Measurements from ENCODE around the gene CBLL1.

Gene CBLL1, protein sequence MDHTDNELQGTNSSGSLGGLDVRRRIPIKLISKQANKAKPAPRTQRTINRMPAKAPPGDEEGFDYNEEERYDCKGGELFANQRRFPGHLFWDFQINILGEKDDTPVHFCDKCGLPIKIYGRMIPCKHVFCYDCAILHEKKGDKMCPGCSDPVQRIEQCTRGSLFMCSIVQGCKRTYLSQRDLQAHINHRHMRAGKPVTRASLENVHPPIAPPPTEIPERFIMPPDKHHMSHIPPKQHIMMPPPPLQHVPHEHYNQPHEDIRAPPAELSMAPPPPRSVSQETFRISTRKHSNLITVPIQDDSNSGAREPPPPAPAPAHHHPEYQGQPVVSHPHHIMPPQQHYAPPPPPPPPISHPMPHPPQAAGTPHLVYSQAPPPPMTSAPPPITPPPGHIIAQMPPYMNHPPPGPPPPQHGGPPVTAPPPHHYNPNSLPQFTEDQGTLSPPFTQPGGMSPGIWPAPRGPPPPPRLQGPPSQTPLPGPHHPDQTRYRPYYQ

DNA sequence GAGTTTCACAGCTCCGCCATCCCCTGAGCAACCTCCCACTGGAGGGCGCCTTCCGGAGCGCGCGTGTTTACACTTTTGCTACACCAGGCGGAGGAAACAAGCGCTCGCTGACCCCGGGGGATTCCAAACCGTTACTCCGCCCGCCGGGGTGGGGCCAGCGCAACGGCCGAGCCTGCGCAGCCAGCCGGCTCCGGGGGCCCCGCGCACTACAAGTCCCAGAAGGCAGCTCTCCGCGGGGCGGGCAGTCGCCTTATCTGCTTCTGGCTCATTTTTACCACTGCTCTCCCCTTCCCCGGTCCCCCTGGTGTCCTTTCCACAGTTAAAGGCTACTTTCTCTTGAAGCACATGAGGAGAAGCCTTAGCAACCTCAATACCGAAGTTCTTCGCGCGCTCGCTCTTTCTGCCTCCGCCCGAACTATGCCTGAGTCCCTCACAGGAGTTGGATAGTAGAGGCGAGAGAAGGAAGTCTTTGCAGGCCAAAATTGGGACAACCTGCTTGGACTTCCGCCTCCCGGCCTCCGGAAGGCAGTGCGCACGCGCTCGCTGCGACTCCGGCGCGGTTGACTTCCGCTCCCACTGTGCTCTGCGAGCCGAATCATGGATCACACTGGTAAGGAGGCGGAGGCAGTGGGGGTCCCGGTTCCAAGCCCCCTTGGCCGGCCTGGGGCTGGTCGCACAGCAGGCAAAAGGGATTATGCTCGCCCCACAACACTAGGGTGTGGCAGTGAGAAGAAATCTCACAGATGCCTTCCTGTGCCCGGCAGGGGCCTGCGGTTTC lies at the start of gene CBLL1:
Gene CBLL1 (plus strand): TSS at position 576 of the 778 bp plus-strand sequence. CDS start 22 bp downstream, at position 598.
- peak; percentile 97 for DNase-seq

DNA sequence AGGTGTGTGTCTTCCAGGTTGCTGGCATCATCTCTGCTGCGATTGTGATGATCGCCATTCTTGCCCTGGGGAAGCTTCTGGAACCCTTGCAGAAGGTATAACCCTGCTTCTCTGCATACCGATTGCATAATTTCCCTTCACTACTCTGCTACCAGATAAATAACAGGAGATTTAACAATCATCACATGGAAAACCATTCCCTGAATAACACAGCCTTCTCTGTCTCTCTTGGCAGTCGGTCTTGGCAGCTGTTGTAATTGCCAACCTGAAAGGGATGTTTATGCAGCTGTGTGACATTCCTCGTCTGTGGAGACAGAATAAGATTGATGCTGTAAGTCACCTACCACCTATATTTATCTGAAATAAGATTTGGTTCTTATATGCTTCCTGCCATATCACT lies 49.6 kb upstream of the CBLL1 start:
- no peak for DNase-seq

DNA sequence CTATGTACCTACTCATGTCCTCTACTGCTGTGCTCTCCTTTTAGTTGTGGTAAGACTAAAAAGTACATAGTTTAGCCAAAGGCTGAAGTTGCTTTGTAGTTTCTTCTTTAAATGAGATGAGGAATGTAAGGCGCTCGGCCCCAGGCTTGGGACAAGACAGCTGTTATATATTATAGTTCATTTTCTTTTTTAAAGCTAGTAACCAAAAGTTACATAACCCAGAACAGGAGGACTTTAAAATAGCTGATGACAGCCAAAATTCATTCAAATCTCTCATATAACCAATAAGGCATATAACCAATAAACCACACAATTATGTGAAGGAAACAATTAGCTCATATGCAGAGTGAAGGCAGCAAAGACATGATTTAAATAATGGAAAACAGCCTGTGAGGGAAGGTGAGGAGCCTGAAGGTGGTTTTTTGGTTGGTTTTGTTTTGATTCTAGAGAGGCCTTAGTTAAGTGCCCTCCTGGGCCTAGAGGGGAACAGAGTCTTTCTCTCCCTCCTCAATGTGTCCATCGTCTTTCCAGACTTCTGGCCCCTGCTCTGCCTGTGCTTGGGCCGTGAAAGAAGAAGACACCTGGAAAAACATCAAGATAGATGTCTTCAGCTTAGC lies 47.5 kb upstream of the CBLL1 start:
- DNase-seq = no peak

DNA sequence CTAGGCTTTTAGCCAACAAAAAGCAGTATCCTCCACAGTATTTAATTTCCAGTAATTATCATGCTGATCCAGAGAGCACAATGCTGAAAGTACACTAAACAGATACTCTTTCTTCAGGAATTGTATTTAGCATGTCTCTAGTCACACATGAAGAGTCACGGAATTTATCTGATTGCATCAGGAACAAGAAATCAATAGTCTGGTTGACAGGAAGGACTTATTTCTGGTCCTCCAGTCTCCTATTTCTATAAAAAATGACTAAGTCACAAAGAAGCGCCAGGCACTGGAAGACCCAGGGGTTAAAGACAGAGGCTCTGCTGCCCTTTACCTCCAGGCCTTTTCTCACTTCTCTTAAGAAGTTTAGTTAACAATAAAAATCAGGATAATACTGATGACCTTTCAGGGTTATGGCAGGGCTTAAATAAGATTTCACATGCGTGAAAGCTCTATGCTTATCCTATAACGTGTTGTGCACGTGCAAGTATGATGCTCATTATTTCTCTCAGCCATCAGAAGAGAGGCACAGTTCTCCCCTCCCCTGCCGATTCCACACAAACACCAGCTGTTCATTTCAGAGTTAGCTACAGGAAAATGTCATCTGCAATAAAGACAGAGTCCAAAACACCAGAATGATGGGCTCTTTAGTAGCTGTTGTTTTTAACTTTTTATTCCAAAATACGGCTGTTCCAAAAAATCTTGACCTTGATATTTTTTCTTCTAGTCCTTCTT lies 46.5 kb upstream of the CBLL1 start:
- no peak for DNase-seq

DNA sequence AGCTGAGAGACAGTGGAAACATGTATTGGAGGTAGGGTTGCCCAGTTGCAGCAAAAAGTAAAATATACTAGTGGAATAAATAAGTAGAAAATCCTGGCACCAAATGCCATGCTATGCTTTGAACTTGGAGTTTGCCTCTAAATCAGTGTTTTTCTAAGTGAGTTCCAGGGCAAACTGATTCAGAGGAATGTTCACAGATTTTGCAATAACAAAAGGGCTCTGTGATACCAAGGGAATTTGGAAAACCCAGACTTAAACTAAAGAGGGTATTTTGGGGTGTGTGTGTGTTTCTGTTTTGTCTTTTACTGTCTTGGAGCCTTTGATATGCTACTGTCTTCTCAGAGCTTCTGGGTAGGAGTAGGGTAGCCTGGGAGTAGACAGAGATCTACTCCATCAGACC lies 43.4 kb upstream of the CBLL1 start:
- DNase-seq = no peak

DNA sequence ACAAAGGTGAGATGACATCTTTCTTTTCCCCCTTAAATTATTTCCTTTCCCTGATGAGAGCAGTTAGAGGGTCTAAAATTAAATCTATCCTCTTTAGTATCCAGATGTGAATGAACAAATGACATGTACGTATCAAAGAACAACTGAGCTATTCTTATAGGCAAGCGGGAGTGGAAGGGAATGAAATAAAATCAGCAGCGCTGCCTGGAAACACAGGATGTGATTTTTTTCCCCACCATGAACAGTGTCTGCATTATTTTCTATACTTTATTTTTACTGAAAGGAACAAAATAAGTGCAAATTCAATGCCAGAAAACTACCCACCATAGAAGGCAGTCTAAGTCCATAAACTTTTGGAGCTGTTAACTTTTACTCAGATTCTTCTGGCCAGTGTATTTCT lies 42.8 kb upstream of the CBLL1 start:
- DNase-seq = no peak

DNA sequence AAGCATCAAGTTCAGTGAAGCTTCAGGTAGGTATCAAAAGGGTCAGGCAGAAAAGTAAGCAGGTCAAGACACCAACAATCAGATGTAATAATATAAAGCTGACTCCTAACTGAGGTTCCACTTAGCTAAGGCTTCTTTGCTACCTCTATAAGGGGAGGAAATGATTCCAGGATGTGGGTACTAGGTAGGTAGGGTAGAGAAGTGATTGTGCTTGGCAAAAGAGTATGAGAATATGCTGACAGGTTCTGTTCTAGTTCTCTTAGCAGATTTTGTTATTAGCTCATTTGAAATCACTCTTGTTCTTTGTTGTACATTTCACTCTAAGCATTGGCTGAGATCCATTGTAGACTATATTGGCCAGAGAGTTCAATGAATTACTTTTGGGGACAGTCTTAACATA lies 40.7 kb upstream of the CBLL1 start:
- DNase-seq = no peak

DNA sequence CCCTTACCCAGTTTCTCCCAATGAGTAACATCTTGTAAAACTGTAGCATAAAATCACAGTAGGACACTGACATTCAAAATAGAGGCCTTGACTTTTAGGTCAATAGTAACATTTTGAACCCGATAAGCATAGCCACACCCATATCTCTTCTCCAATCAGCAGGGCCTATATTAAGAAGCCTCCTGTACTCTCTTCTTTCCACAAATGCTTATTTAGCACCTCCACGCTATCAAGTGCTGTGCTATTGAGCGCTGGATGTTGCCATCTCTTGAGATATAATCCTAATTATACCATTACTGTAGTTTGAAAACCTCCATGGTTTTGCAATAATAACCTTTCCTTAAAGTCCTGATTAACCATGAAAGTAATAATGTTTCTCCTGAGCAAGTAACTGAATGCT lies 40.1 kb upstream of the CBLL1 start:
- DNase-seq = no peak

DNA sequence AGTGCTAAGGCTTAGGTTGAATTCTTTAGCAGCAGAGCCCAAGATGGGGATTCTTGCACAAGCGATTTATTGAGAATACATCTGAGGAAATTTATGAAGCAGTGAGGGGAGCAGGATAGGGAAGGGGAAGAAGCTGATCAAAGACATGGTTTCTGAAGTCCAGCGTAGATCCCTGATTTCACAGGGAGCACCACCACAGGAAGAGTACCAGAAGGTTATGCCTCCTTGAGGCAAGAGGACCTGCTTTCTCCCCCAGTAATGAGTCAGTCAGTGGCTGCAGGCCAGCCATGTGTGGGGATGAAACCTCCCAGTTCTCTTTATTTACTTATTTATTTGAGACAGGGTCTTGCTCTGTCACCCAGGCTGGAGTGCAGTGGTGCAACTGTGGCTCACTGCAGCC lies 35.0 kb upstream of the CBLL1 start:
- no peak for DNase-seq

DNA sequence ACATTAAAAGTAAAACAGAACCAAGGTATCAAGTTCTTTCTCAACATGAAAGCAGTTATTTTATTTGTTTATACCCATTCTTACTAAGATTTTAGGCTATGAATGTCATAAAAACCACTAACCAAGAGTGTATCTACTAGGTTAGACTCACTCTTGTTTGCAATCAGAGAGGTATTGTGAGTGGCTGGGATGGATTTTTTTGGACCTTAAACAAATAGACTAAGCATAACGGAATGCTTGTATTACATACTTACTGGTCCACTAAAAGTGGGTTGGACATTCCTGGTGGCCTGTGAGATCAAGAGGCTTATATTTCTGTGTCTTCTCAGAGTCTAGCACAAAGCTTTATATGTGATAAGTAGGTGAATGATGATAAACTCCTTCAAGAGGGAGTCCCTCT lies 32.6 kb upstream of the CBLL1 start:
- no peak for DNase-seq

DNA sequence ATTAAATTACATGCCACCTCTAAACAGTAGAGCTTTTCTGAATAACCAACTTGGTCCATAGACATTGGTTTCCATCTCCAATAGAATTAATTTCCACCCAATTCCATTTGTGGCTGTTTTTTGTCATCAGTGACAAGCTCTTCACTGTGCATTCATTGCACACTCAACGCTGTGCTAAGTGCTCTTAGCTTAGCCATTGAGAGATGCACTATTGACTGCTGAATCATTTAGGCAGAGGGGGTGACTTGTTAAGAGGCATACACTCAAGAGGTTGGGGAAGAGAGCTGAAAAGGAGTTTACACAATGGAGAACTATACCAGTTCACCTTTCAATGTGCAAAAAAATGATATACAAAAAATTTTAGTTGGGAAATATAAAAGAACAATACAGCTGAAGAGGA lies 31.9 kb upstream of the CBLL1 start:
- DNase-seq = no peak

DNA sequence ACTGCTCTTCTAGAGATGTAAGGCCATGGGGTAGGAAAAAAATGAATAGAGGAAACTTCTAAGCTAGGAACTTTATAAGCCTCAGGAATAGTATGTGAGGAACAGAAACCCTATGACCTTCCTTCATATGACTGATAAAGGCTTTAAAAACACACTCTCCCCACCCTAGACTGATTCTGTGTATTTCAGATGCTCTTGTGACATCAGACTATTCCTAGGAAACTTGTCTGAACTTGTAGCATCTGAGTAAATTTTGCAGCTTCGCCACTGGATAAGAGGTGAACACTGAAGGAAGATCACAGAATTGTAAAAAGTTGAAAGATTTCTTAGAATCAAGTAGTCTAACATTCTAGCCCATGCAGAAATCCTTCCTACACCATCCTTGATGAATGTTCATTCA lies 31.0 kb upstream of the CBLL1 start:
- DNase-seq = no peak

DNA sequence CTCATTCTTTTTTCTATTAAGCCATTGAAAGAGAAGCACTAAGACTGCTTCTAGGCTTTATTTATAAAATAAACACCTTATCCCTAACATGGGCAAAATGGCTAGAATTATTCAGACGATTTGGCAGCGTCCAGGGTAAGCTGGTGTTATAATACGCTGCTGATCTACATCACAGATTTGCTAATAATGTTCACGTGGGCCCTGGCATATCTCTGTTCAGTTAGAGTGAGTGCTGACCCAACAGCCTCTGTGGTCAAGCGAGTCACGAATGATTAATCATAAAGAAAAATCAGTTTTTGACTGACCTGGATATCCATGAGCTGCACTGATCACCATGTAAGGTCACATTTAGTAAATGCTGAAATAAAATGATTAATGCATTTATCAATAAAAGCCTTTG lies 28.4 kb upstream of the CBLL1 start:
- no peak for DNase-seq

DNA sequence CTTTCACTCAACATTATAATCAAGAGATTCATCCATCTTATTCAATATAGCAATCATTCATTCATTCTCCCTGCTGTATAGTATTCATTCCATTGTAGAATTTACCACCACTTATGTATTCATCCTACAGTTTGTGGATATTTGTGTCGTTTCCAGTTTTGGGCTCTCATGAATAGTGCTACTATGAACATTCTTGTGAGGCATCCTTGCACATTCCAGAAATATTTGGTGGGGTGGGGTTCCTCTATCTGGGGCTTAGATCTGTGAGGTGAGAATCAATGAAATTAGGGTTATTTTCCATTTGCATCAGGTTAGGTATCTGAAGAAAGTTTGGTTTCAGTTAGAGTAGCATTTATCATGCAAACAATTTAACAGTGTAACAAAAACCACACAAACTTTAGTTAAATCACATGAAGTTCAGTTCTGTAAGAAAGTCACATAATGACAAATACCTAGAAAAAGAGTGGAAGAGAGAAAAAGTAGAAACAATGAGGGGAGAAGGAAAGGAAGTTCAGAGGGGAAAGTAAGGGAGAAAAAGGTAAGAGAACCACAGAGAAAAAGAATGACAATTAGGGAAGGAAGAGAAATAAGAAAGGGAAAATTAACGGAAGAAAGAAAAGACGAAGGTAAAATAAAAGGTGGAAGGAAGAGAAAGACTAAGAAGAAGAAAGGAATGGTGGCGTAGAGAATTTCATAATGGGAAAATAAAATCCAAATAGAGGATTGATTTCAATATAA lies 25.3 kb upstream of the CBLL1 start:
- DNase-seq = no peak

DNA sequence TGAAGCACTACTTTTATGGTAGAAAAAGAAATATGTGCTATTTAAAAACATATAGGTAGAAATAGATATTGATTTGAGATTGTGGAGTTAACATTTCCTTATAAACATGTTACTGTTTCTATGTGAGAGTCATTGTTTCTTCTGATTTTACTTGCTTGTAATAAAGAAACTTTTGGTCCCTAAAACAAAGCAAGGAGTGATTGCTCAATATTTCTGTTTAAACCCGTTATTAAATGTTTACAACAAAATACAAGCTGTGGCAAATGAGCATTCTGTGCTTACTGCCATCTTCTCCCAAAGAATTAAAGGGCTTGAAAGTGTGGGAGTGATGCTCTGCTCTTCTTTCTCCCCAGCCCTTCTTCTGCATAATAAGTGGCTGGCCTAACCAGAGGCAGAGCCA lies 22.7 kb upstream of the CBLL1 start:
- DNase-seq = no peak

DNA sequence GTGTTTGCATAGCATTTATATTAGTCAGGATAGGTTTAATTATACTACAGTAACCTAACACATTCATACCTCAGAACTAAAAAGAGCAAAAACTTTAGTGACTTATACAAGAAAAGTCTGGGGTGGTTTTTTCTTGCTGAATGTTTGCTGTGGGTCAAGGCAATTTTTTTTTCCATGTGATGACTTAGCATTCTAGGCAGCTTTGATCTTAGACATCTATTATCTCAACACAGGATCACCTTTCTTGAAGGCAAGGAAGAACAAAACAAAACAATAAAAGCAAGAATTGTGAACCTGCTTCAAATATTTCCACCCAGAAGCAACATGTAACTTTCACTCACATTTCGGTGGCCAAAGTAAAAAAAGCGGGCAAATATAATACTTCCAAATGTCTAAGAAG lies 20.7 kb upstream of the CBLL1 start:
- DNase-seq = no peak

DNA sequence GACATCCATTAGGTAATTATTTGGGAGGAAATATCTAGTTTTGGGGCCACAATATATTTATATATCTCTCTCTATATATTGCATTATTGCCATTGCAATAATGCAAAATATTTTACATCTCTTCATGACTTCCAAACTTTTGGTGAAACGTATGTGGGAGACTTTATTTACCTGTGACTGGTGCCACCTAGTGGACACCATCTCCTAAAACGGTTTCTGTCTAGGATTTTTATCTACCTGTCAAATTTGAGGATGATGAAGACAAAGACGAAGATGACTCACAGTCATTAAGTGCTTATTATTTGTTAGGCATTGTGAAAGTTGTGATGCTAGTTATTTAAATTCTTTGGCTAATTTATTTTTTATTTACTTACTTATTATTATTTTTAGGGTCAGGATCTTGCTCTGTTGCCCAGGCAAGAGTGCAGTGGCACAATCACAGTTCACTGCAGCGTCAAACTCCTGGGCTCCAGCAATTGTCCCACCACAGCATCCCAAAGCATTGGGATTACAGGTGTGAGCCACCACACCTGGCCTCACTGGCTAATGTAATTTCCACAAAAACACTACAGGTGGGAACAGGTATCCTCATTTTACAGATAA lies 18.7 kb upstream of the CBLL1 start:
- DNase-seq = peak; percentile 66

DNA sequence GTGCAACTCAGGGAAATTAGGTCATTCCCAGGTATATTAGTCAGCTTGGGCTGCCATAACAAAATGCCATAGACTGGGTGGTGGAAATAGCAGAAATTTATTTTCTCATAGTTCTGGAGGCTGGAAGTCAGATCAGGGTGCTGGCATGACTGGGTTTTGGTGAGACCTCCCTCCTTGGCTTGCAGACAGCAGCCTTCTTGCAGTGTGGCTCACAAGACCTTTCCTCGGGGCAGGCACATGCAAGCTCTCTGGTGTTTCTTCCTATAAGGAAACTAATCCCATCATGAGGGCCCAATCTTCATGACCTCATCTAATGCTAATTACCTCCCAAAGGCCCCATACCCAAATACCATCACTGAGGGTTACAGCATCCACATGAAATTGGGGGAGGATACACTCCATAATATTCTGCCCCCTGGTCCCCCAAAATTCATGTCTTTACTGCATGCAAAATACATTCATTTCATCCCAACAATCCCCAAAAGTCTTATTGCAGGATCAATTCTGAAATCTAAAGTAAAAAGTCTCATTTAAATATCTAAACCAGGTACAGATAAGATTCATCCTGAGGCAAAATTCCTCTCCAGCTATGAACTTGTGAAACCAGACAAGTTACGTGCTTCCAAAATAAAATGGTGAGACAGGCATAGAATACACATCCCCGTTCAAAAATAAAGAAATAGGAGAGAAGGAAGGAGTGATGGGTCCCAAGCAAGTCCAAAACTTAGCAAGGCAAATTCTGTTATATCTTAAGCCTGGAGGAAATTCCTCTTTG lies 17.4 kb upstream of the CBLL1 start:
- DNase-seq = no peak

DNA sequence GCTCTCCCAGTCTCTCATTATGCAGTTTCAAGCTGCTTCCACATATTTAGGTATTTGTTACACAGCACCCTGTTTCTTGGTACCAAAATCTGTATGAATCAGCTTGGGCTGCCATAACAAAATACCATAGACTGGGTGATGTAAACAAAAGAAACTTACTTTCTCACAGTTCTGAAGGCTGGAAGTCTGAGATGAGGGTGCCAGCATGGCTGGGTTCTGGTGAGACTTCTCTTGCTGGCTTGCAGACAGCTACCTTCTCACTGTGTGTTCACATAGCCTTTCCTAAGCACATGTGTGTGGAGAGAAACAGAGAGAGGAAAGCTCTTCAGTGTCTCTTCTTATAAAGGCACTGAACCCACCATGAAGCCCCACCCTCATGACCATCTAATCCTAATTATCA lies 15.7 kb upstream of the CBLL1 start:
- DNase-seq = no peak

DNA sequence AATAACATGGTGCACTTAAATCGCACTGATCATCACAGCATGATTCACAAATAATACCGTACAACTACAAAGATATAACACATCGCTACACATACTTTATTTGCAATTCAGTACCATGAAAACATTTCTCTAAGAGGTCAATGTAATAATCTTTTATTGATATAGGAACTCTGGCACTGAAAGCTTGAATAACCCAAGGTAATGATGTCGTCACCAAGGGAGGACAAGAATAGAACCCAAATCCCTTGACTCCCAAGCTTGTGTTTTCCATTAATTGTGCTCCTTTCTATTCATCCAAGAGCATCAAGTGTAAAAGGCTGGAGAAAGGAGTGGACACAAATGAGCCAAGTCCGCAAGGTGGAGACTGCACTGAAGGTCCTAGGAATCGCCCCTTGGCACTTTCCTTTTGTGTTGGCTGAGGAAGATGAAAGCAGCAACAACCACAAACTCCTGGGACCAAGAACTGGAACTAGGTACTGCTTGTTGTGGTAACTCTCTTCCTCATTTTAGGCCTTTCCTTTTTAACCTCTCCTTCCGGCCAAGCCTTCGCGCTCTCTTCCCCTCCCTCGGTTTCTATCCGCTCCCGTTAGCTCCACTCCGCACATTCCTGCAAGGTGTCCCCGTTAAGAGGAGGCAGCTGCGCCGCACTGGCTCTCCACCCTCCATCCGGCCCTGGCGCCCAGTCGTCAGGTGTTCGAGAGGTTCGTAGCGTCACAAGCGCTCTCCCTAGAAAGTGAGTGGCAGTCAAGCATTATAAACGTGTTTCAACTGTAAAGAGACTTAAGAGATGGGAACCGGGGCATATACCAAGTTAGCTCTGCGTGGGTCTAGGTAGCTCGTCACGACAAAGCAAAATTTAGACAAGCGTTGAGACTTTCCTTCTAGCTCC lies 1.0 kb upstream of the CBLL1 start:
- DNase-seq = no peak
